ENCODE results near the gene INTS14.

The INTS14 gene

DNA sequence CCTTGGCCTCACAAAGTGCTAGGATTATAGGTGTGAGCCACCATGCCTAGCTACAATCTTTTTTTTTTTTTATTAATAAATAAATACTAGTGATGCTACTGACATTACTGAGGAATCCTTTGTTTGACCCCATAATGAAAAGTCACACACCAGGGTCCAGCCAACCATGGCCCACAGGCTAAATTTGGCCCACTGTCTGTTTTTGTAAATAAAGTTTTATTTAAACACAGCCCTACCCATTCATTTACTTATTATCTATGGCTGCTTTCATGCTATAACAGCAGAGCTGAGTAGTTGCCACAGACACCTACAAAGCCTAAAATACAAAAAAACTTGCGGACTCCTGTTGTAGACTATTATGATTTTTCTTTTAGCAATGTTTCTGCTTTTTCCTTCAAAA lies 7.4 kb downstream of the INTS14 start:
- H3K4me3 ChIP-seq (ENCODE audit: low read length), result no peak overlapping the region
- DNase-seq (ENCODE audit: low read depth), result no peak
- H3K27me3 ChIP-seq (replicated peaks; ENCODE audit: control insufficient read depth, insufficient read depth, low read length), result no peaks in the 10 kb centered on the region
- H3K4me1 ChIP-seq (ENCODE audit: control insufficient read depth, insufficient read depth, low read length), result no peaks in the 10 kb centered on the region
- peaks cover 63% of the 10 kb centered on the region for H3K36me3 ChIP-seq (ENCODE audit: control insufficient read depth, insufficient read depth, low read length, severe bottlenecking)
- no peaks in the 10 kb centered on the region for H3K9me3 ChIP-seq (ENCODE audit: control insufficient read depth, low read length)
- H3K9ac ChIP-seq (ENCODE audit: low read length), result no peak overlapping the region

DNA sequence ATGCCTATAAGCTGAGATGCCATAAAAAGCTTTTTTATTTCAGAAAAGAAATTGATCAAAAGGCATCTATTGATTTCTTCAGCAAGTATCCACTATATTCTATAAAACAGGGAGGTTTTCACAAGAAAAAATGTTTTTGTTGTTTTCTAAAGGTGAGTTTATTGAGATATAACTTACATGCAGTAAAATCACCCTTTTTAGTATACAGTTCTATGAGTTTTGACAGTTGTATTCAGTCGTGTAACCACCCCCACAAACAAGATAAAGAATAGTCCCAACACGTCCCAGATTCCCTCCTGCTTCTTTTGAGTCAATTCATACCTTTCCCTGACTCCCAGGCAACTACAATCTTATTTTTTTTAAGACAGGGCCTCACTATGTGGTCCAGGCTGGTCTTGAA lies 7.8 kb downstream of the INTS14 start:
- H3K9me3 ChIP-seq (ENCODE audit: control insufficient read depth, low read length), result no peaks in the 10 kb centered on the region
- peaks cover 68% of the 10 kb centered on the region for H3K36me3 ChIP-seq (ENCODE audit: control insufficient read depth, insufficient read depth, low read length, severe bottlenecking)
- no peaks in the 10 kb centered on the region for H3K4me1 ChIP-seq (ENCODE audit: control insufficient read depth, insufficient read depth, low read length)
- no peak overlapping the region for H3K9ac ChIP-seq (ENCODE audit: low read length)
- H3K27me3 ChIP-seq (replicated peaks; ENCODE audit: control insufficient read depth, insufficient read depth, low read length), result no peaks in the 10 kb centered on the region
- H3K4me3 ChIP-seq (ENCODE audit: low read length), result no peak overlapping the region
- no peak for DNase-seq (ENCODE audit: low read depth)

DNA sequence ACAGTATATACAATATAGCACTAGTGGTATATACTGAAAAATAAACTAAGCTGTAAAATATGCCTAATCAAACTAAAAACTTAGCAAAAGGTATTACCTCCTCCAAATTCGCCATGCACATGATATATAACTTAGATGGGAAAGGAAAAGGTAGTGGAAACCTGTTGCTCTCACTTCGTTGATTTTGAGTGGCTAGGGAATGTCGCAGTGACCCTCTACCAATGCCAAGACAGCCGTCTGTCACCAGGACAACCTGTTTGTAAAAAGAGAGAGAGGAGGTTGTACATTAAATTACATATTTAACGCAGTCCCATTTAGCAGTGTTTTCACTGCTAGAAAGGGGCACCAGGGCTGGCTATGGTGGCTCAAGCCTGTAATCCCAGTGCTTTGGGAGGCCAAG lies 11.3 kb downstream of the INTS14 start:
- Histone ChIP-seq H3K27me3 (replicated peaks; ENCODE audit: control insufficient read depth, insufficient read depth, low read length) (no peaks in the 10 kb centered on the region), H3K4me1 (ENCODE audit: control insufficient read depth, insufficient read depth, low read length) (no peaks in the 10 kb centered on the region), H3K9me3 (ENCODE audit: control insufficient read depth, low read length) (no peaks in the 10 kb centered on the region), H3K4me3 (ENCODE audit: low read length) (no peak overlapping the region), H3K9ac (ENCODE audit: low read length) (no peak overlapping the region), H3K36me3 (ENCODE audit: control insufficient read depth, insufficient read depth, low read length, severe bottlenecking) (peaks cover 86% of the 10 kb centered on the region)
- DNase-seq (ENCODE audit: low read depth), result no peak

DNA sequence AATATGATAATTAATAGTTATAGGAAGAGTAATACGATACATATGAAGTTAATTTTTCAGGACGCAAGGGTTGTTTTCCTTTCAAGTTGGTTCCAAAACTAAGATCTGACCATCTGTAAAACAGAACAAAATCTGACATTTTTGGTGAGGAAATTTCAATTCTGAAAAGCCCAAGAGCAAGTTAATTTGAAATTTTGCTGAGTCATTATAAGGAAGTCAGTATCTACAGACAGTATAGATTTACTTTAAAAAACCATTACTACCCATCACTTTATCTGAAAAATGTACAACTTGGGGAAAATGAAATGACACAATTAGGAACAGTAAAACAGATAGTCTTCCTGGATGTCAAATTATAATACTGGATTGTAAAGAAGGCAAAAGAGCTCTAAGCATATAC lies 12.5 kb downstream of the INTS14 start:
- no peak overlapping the region for H3K9ac ChIP-seq (ENCODE audit: low read length)
- H3K4me1 ChIP-seq (ENCODE audit: control insufficient read depth, insufficient read depth, low read length), result no peaks in the 10 kb centered on the region
- H3K4me3 ChIP-seq (ENCODE audit: low read length), result no peak overlapping the region
- peaks cover 81% of the 10 kb centered on the region for H3K36me3 ChIP-seq (ENCODE audit: control insufficient read depth, insufficient read depth, low read length, severe bottlenecking)
- no peaks in the 10 kb centered on the region for H3K9me3 ChIP-seq (ENCODE audit: control insufficient read depth, low read length)
- no peak for DNase-seq (ENCODE audit: low read depth)
- no peaks in the 10 kb centered on the region for H3K27me3 ChIP-seq (replicated peaks; ENCODE audit: control insufficient read depth, insufficient read depth, low read length)

DNA sequence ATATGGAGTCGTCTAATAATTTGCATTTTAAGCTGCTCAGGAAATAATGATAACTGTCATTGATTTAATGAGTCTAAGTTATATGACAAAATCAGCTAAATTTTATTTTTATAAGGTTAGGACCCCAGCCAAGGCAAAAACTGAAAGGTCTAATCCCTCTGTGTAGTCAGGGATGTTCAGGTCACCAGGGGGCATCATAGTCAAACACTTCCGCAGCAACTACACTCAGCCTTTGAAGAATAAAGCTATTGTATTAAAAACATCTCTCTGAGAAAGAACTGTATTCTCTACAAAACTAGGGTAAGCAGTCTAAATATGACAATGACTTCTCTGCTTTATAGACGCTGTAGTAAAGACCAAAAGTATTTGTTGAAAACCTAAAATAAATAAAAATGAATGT lies 15.0 kb downstream of the INTS14 start:
- Histone ChIP-seq H3K36me3 (ENCODE audit: control insufficient read depth, insufficient read depth, low read length, severe bottlenecking) (peaks cover 85% of the 10 kb centered on the region), H3K4me1 (ENCODE audit: control insufficient read depth, insufficient read depth, low read length) (no peaks in the 10 kb centered on the region), H3K27me3 (replicated peaks; ENCODE audit: control insufficient read depth, insufficient read depth, low read length) (no peaks in the 10 kb centered on the region), H3K4me3 (ENCODE audit: low read length) (no peak overlapping the region), H3K9me3 (ENCODE audit: control insufficient read depth, low read length) (no peaks in the 10 kb centered on the region), H3K9ac (ENCODE audit: low read length) (no peak overlapping the region)
- peak; percentile 18 for DNase-seq (ENCODE audit: low read depth)

DNA sequence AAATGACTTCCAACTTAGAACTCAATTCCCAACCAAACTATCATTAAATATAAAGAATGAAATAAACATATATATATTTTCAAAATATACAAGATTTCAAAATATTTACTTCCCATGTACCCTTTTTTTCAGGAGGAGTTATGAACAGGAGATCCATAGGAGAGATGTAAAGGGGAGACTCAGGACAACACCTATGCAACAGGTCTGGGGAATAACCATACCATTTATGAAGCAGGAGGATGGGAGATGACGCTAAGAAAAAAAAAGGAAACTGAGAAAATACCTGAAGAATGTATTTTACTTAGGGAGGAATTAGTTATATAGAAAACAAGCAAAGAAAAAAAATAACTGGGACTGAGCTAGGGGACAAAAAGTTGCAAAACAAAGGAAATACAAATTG lies 23.8 kb downstream of the INTS14 start:
- Histone ChIP-seq H3K4me3 (ENCODE audit: low read length) (no peak overlapping the region), H3K36me3 (ENCODE audit: control insufficient read depth, insufficient read depth, low read length, severe bottlenecking) (peaks cover 89% of the 10 kb centered on the region), H3K9ac (ENCODE audit: low read length) (no peak overlapping the region), H3K9me3 (ENCODE audit: control insufficient read depth, low read length) (no peaks in the 10 kb centered on the region), H3K27me3 (replicated peaks; ENCODE audit: control insufficient read depth, insufficient read depth, low read length) (no peaks in the 10 kb centered on the region), H3K4me1 (ENCODE audit: control insufficient read depth, insufficient read depth, low read length) (no peaks in the 10 kb centered on the region)
- no peak for DNase-seq (ENCODE audit: low read depth)

DNA sequence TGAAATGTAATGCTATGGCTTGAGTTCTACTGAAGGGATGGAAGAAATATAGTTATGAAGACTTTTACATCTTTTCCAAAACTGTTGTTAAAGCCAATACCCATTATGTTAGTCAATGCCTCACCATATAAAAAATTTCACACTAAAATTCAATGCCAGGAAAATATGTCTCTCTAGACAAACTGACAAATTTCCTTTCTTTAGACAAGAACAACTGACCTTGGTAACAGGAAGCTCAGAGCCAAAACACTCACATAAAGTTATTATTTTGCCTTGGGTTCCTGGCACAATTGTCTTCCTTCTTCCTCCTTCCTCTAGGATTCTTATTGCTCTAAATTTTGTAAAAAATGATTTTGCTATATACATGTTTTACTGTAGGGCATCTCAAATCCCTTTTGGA lies 26.7 kb downstream of the INTS14 start:
- no peak overlapping the region for H3K9ac ChIP-seq (ENCODE audit: low read length)
- no peaks in the 10 kb centered on the region for H3K9me3 ChIP-seq (ENCODE audit: control insufficient read depth, low read length)
- H3K27me3 ChIP-seq (replicated peaks; ENCODE audit: control insufficient read depth, insufficient read depth, low read length), result no peaks in the 10 kb centered on the region
- H3K4me1 ChIP-seq (ENCODE audit: control insufficient read depth, insufficient read depth, low read length), result peaks cover 9% of the 10 kb centered on the region
- DNase-seq (ENCODE audit: low read depth), result no peak
- peaks cover 83% of the 10 kb centered on the region for H3K36me3 ChIP-seq (ENCODE audit: control insufficient read depth, insufficient read depth, low read length, severe bottlenecking)
- H3K4me3 ChIP-seq (ENCODE audit: low read length), result no peak overlapping the region

DNA sequence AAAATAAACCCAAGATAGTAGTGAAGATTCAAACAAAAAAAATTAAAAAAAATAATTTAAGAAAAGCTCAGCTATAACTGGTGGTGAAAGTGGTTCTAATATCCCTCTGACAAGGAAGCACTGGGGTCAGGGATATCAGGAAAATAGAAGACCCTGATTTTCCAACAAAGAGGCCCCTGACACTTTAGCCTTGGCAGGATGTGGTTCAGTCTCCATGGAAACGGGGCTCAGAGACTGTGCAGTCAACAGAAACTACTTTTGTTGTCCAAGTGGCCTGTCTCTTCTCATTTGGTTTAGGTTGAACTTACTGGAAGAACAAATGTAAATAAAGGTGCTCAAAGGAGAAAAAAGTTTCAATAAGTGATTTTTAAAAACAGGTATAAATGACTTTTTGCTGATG lies 27.2 kb downstream of the INTS14 start:
- Histone ChIP-seq H3K9ac (ENCODE audit: low read length) (no peak overlapping the region), H3K9me3 (ENCODE audit: control insufficient read depth, low read length) (no peaks in the 10 kb centered on the region), H3K27me3 (replicated peaks; ENCODE audit: control insufficient read depth, insufficient read depth, low read length) (no peaks in the 10 kb centered on the region), H3K4me1 (ENCODE audit: control insufficient read depth, insufficient read depth, low read length) (peaks cover 9% of the 10 kb centered on the region), H3K36me3 (ENCODE audit: control insufficient read depth, insufficient read depth, low read length, severe bottlenecking) (peaks cover 83% of the 10 kb centered on the region), H3K4me3 (ENCODE audit: low read length) (no peak overlapping the region)
- peak; percentile 30 for DNase-seq (ENCODE audit: low read depth)

DNA sequence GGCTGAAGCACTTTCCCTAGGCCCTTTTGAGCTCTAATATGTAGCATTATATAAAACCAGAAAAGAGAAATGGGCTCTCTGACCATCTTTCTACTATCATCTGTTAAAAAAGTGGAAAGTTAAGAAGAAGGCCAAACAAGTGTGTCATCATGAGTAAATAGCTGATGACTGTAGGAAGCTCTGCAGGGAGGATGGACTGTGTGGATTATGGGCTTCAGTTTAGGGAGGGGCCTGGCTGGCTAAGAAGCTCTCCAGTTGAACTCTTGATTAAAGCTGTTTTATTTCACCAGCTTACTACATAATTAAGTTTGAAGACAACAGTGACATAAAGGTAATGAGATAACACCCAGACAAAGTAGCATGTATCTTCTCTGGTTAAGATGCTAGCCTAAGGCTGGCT lies 30.6 kb downstream of the INTS14 start:
- H3K27me3 ChIP-seq (replicated peaks; ENCODE audit: control insufficient read depth, insufficient read depth, low read length), result no peaks in the 10 kb centered on the region
- no peak overlapping the region for H3K4me3 ChIP-seq (ENCODE audit: low read length)
- DNase-seq (ENCODE audit: low read depth), result peak; percentile 56
- H3K9me3 ChIP-seq (ENCODE audit: control insufficient read depth, low read length), result no peaks in the 10 kb centered on the region
- peaks cover 25% of the 10 kb centered on the region for H3K4me1 ChIP-seq (ENCODE audit: control insufficient read depth, insufficient read depth, low read length)
- peaks cover 75% of the 10 kb centered on the region for H3K36me3 ChIP-seq (ENCODE audit: control insufficient read depth, insufficient read depth, low read length, severe bottlenecking)
- H3K9ac ChIP-seq (ENCODE audit: low read length), result no peak overlapping the region

DNA sequence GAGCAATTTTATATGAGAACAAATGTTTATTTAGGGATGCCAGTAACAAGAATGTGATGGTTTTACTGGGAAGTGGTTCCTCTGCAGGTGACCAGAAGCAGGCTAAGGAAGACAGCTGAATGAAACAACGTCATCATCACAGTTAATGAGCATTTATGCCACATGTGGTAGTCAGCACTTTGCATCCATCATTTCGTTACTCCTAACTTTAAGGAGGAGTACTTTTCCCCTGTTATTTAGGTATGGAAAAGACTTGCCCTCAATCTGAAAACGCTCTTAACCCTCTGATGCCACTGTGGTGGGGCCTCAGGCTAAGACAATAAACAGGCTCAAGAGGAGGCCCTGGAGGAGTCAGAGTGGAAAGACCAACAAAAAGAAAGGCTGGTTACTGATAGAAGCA lies 31.2 kb downstream of the INTS14 start:
- Histone ChIP-seq H3K4me1 (ENCODE audit: control insufficient read depth, insufficient read depth, low read length) (peaks cover 25% of the 10 kb centered on the region), H3K27me3 (replicated peaks; ENCODE audit: control insufficient read depth, insufficient read depth, low read length) (no peaks in the 10 kb centered on the region), H3K4me3 (ENCODE audit: low read length) (no peak overlapping the region), H3K9me3 (ENCODE audit: control insufficient read depth, low read length) (no peaks in the 10 kb centered on the region), H3K9ac (ENCODE audit: low read length) (no peak overlapping the region), H3K36me3 (ENCODE audit: control insufficient read depth, insufficient read depth, low read length, severe bottlenecking) (peaks cover 70% of the 10 kb centered on the region)
- no peak for DNase-seq (ENCODE audit: low read depth)

DNA sequence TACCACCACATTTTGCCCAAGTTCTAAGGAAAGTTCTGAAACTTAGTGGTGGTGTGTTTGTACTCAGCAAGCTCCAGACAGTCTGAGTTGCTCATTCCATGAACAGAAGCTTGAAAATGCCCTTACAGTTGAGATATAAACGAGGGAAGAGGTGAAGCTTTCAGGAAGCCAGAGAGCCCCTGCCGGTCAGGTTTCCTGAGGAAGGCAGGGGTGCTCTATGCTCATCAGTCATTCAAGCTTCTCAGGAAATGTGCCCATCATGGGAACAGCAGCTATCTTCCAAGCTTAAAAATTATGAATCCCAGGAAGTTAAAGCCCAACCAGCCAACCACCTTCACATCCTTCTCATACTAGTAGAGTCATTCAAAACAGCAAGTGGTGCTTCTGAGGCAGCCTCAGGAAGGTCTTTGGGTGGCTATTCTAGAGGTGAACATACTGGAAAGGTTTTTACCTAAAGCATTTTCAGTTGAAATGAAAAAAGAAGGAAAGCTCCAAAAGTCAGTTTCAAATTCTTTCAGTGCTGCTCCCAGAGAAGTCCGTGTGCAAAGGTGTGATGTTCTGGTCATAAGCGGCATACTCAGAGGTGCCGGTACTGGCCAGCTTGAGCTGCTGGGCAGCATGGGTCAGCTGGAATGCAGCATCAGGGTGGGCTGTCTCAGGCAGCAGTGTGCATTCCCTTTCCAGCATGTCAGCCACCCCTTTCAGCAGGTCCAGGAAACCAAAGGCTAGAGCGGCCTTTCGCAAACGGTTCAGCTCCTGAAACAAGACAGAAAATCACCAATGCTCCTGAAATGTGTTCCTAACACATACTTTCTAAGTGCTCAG lies 31.8 kb downstream of the INTS14 start:
- H3K4me3 ChIP-seq (ENCODE audit: low read length), result no peak overlapping the region
- H3K9ac ChIP-seq (ENCODE audit: low read length), result no peak overlapping the region
- peaks cover 25% of the 10 kb centered on the region for H3K4me1 ChIP-seq (ENCODE audit: control insufficient read depth, insufficient read depth, low read length)
- peaks cover 67% of the 10 kb centered on the region for H3K36me3 ChIP-seq (ENCODE audit: control insufficient read depth, insufficient read depth, low read length, severe bottlenecking)
- no peaks in the 10 kb centered on the region for H3K9me3 ChIP-seq (ENCODE audit: control insufficient read depth, low read length)
- DNase-seq (ENCODE audit: low read depth), result no peak
- H3K27me3 ChIP-seq (replicated peaks; ENCODE audit: control insufficient read depth, insufficient read depth, low read length), result no peaks in the 10 kb centered on the region
